ENCODE results near the gene ADK.
"Not testable (repeated sequence)": the region's sequence is repeated elsewhere in the genome, so short reads cannot be mapped to it uniquely, and the experiment has no call there.

Gene ADK

GRCh38 chr10:74150990-74151878 lies at the start of gene ADK:
Gene ADK, plus strand, starts transcription at chr10:74151221. Its CDS starts 58 bp downstream, at chr10:74151279.
- peak; percentile 97 for DNase-seq

DNA sequence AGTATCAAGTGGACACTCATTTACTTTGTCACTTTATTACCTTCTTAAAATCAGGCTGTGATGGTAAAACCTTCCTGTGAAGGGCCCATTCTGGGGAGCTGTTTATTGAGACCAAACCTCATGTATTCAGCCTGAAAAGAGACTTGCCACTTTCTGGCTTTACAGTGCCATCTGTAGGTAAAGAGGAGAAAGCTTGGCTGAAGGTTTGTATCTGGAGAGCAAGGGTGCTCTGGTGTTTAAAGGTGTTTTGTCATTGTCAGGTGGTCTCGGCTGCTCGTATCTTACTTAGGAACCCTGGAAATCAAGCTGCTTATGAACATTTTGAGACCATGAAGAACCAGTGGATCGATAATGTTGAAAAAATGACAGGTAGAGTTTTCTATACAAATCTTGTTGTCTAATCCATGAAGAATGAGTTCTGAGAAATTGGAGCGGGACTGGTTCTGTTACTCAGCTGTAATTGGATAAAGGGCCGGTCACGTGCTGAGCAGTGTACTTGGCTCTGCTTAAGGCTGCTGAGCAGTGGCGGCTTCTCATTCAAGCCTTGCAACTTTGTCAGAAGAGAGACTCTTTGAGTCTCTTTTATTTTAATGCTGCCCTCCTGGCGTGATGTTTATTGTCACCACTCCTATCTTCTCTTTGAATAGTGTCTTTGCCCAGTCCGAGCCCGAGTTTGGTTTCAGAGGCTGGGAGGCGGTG lies 47.3 kb upstream of the ADK start:
- DNase-seq: no peak

GRCh38 chr10:74104480-74104879 lies 46.5 kb upstream of the ADK start:
- no peak for DNase-seq

DNA sequence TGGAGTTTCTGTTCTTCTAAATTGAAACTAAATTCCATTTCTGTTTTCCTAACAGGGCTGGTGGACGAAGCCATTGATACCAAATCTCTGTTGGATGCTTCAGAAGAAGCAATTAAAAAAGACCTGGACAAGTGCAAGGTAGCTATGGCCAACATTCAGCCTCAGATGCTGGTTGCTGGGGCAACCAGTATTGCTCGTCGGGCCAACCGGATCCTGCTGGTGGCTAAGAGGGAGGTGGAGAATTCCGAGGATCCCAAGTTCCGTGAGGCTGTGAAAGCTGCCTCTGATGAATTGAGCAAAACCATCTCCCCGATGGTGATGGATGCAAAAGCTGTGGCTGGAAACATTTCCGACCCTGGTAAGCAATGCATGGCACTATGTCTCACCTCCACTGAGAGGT lies 46.0 kb upstream of the ADK start:
- no peak for DNase-seq

- DNase-seq: no peak
These were observed 43.6 kb upstream of the ADK start for GRCh38 chr10:74107391-74107790.

DNA sequence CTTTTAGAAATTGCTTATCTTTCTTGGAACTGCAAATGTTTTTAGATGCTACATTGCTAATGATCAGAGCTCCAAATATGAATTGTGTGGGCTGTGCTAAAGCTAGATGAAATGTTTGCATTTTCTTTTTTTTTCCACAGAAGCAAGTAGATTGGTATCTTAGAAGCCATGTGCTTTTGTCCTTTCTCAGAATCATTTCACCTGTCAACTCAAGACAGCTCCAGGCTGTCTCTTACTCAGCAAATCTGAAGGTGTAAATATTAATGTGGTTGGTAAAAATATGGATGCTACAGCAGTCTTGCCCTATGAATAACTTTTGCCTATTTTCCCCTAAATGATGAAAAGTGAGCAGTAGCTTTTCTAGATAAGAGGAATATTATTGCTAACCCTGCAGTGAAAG lies 41.6 kb upstream of the ADK start:
- DNase-seq: no peak

DNA sequence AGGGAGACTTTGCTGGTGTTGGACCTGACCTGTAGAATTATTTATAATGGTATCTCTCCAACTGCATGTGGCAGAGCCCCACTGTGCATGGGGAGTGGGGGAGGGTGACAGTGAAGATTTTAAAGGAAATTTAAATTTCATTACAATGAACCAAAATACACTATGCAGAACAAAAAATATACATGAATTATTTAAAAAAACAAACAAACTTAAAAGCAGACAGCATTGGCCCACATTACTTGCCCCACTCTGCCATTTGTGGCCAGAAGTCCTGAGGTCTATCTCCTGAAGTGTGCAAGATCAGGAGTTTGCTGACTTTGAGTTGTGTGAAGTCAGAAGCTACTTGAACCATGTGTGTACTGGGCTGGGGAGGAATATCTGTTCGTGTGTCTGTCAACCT lies 40.9 kb upstream of the ADK start:
- no peak for DNase-seq

GRCh38 chr10:74111799-74112198 lies 39.2 kb upstream of the ADK start:
- DNase-seq: no peak

DNA sequence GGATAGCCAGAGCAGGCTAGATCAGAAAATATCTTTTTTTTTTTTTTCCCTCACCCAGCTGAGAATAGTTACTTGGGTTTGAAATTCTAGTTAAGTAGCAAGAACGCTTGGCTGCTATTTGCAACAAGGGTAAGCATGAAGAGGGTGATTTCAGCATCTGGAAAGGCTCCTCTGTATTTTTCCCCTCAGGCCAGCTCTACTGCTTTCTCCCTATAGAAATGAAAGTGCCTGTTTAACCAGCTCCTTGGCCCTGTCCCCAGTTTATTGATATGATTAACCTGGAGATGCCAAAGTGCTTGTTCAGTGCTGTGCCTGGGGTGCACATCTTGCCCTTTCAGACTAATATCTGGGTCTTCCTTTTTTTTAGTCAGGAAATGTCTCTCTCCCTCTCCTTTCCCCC lies 37.5 kb upstream of the ADK start:
- DNase-seq: no peak

- DNase-seq: no peak
These were observed 37.0 kb upstream of the ADK start for GRCh38 chr10:74114041-74114448.

- no peak for DNase-seq
These were observed 33.3 kb upstream of the ADK start for GRCh38 chr10:74117738-74118137.

- no peak for DNase-seq
These were observed 32.2 kb upstream of the ADK start for GRCh38 chr10:74118804-74119203.

DNA sequence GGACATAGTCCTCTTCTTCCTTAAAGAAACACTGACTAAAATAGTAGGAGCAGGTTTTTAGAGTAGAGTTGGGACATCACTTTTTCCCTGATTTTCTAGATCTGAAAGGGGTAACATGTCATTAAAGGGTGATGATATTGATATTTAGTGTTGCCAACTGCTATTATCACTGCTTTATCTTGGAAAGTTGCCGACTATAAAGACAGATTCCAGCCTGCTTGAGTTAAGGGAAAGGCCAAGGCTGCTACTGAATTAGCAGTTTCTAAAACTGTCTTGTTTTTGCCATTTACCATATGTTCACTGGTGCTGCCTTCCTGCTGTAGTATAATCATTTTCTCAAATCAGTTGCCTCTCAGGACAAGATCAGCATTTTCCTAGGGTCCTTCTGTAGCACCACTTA lies 30.1 kb upstream of the ADK start:
- DNase-seq: no peak

DNA sequence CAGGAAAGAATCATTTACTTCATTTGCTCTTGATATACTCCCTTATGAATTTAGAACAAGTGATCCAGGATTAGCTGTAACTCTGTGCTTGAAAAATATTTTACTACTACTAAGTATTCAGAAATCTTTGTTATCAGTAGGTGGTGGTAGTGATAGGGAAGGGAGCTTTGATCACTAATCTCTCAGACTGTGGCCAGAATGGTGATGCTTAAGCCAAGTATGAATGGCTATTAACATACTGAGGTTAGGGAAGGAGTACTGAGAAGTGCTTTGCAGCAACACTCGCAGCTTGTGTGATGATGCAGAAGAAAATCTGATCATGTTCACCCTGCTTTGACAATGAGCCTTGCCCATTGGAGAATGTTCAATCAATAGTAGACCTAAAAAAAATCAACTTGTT lies 29.7 kb upstream of the ADK start:
- no peak for DNase-seq

GRCh38 chr10:74122060-74122459 lies 29.0 kb upstream of the ADK start:
- DNase-seq: no peak

DNA sequence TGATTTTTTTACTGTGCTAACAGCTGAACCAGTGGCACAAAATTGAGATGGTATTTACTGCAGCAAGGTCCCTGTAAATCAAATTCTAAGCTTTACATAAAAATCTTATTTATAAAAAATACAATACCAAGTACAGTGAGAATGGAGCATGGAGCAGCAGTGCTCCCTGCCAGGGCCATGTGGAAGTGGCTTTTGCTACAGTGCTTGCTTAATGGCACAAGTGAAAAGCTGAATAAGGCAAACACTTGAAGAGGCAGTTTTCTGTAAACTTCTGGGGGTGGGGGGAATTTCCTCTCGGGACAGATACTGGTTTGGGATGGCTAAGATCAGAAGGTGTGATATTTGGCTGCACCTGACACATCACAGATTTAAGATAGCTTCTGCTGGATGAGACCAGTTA lies 27.9 kb upstream of the ADK start:
- no peak for DNase-seq

DNA sequence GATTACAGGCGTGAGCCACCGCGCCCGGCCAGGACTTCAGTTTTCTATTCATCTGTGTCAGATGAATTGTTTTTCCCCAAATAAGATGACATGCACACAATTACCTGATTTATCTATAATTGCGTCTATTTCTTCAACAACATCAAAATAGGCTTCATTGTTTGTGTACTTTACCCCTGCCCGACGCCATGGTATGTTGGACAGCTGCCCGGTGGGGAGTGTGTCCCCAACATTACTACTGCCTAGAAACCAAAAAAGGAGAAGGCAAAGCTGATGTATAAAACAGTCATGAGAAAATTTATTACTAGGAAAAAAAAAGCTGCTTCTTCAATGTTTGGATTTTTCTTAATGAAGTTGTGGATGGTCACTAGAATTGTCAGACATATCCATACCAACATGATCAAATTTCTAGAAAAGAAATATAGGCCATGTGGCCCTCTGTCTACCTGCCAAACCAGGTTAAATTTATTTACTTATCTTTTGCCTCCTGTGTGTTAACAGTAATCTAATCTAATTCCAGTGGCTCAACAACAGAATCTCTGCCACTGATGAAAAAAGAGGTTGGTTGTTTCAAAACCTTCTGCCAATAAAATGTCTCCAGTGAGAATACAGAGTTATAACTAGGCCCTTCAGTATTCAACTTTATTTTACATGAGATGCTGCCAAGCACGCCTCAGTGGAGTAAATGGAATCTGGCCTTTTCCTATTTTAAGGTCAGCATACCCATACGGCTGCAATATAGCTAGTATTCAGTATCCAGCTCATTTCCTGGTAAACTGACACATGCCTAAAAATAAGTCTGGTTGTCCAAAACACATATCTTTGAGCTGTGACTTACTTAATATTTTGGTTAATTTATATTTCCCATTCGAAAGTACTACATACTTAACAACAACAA lies 16.8 kb upstream of the ADK start:
- DNase-seq: no peak

GRCh38 chr10:74135452-74135851 lies 15.6 kb upstream of the ADK start:
- no peak for DNase-seq

GRCh38 chr10:74137992-74138391 lies 13.0 kb upstream of the ADK start:
- DNase-seq: no peak

GRCh38 chr10:74138596-74138995 lies 12.4 kb upstream of the ADK start:
- DNase-seq: not testable (repeated sequence)

DNA sequence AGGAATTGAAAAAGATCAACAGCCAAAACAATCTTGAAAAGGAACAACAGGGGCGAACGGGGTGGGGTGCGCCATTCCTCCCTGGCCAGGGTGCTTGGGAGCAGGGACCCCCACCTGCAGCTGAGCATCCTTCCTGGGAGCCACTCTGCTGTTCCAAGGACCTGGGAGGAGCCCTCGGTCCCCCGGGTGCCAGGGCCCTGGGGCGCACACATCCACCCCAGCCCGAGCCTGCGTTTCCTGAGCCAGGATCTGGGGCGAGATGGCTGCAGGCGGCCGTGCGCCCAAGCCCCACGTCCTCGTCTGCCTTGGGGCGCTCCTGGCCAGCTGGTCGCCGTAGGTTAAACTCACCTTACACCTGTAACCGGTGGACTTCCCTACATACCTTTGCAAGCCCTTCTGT lies 11.0 kb upstream of the ADK start:
- no peak for DNase-seq

DNA sequence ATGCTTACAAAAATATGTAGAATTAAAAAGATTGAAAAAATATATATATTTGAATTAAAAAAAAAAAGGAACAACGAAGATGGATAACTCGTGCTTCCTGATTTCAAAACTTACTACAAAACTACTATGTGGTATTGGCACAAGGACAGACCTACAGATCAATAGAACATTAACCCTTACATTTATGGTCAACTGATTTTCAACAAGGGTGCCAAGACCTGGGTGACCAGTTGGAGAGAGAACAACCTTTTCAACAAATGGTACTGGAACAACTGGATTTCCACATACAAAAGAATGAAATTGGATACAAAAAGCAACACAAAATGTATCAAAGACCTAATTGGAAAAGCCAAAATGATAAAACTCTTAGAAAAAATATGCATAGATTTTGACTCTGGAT lies 10.5 kb upstream of the ADK start:
- no peak for DNase-seq

- DNase-seq: no peak
These were observed 5.9 kb upstream of the ADK start for GRCh38 chr10:74145133-74145532.

Measured in NCI-H1048 (cell line).